Loucy (cell line): ENCODE measurements around the gene BICRAL.

ENCODE experiments used
- H2AFZ ChIP-seq: fragments of 200-600 bp; sonication (generic); 2 replicates; pipeline ENCODE4 v1.6.0; 2016; ENCODE audit warnings: antibody characterized with exemption, mild to moderate bottlenecking, low read length, moderate library complexity
- H3F3A ChIP-seq: fragments of 200-600 bp; 2 replicates; pipeline ENCODE4 v1.6.0; 2016; ENCODE audit warnings: antibody characterized with exemption, low read depth, mild to moderate bottlenecking
- H3K27me3 ChIP-seq: fragments of 200-600 bp; sonication (generic); 2 replicates; pipeline ENCODE4 v1.6.1; 2014; ENCODE audit warnings: low read length, mild to moderate bottlenecking; ENCODE audit not compliant: insufficient read depth, poor library complexity, severe bottlenecking
- H3K36me3 ChIP-seq: fragments of 200-600 bp; sonication (generic); 2 replicates; pipeline ENCODE4 v1.6.1; 2016; ENCODE audit warnings: low read length; ENCODE audit not compliant: insufficient read depth
- H3K4me1 ChIP-seq: fragments of 200-600 bp; sonication (generic); 2 replicates; pipeline ENCODE4 v1.5.1; 2014; ENCODE audit warnings: low read length, mild to moderate bottlenecking; ENCODE audit not compliant: insufficient read depth, poor library complexity, severe bottlenecking
- H3K4me2 ChIP-seq: fragments of 200-600 bp; sonication (generic); 2 replicates; pipeline ENCODE4 v1.6.0; 2014; ENCODE audit warnings: antibody characterized with exemption, low read length, low read depth, mild to moderate bottlenecking; ENCODE audit not compliant: poor library complexity, severe bottlenecking
- H3K4me3 ChIP-seq: fragments of 200-600 bp; sonication (generic); 2 replicates; pipeline ENCODE4 v1.5.1; 2014; ENCODE audit warnings: low read length, mild to moderate bottlenecking, mixed read lengths; ENCODE audit not compliant: poor library complexity, severe bottlenecking
- H3K79me2 ChIP-seq: fragments of 200-600 bp; sonication (generic); 2 replicates; pipeline ENCODE4 v1.6.1; 2014; ENCODE audit warnings: low read length; ENCODE audit not compliant: insufficient read depth
- H3K9ac ChIP-seq: fragments of 200-600 bp; sonication (generic); 2 replicates; pipeline ENCODE4 v1.6.0; 2014; ENCODE audit warnings: mild to moderate bottlenecking, low read depth, low read length, moderate library complexity; ENCODE audit not compliant: poor library complexity, severe bottlenecking
- H3K9me2 ChIP-seq: fragments of 200-600 bp; sonication (generic); replicated peaks from 2 replicates; pipeline ENCODE4 v1.6.1; 2016; ENCODE audit warnings: low read depth, low read length, mixed read lengths
- H3K9me3 ChIP-seq: fragments of 200-600 bp; sonication (generic); 2 replicates; pipeline ENCODE4 v1.6.1; 2014; ENCODE audit warnings: mild to moderate bottlenecking, antibody characterized with exemption, low read length, low read depth; ENCODE audit not compliant: insufficient read depth
- H4K20me1 ChIP-seq: fragments of 200-600 bp; sonication (generic); 2 replicates; pipeline ENCODE4 v1.6.0; 2014; ENCODE audit warnings: antibody characterized with exemption, low read length, mild to moderate bottlenecking; ENCODE audit not compliant: insufficient read depth, poor library complexity, severe bottlenecking
- CTCF ChIP-seq: fragments of 200-600 bp; sonication (generic); conservative IDR thresholded peaks from 2 replicates; pipeline ENCODE4 v1.5.1; 2014; ENCODE audit warnings: mild to moderate bottlenecking, antibody characterized with exemption, low read length
- EZH2phosphoT487 ChIP-seq: fragments of 200-600 bp; IDR thresholded peaks from 2 replicates; pipeline ENCODE4 v1.6.1; 2018; ENCODE audit warnings: antibody characterized with exemption, mild to moderate bottlenecking, moderate library complexity, borderline replicate concordance

The BICRAL gene

GRCh38 chr6:42781546-42781795 lies 381 bp upstream of the BICRAL start:
- Histone ChIP-seq H3K9ac (peak overlapping the region; percentile 100), H3F3A (no peaks in the 10 kb centered on the region), H2AFZ (no peak overlapping the region), H3K4me2 (peak overlapping the region; percentile 80), H3K4me3 (peak overlapping the region; percentile 98), H3K79me2 (peaks cover 68% of the 10 kb centered on the region), H3K27me3 (peaks cover 11% of the 10 kb centered on the region), H3K9me2 (no peaks in the 10 kb centered on the region), H3K9me3 (no peaks in the 10 kb centered on the region), H4K20me1 (peaks cover 11% of the 10 kb centered on the region), H3K4me1 (peaks cover 53% of the 10 kb centered on the region), H3K36me3 (no peaks in the 10 kb centered on the region)
- TF ChIP-seq EZH2phosphoT487 = no peak
- no peak for TF ChIP-seq CTCF

DNA sequence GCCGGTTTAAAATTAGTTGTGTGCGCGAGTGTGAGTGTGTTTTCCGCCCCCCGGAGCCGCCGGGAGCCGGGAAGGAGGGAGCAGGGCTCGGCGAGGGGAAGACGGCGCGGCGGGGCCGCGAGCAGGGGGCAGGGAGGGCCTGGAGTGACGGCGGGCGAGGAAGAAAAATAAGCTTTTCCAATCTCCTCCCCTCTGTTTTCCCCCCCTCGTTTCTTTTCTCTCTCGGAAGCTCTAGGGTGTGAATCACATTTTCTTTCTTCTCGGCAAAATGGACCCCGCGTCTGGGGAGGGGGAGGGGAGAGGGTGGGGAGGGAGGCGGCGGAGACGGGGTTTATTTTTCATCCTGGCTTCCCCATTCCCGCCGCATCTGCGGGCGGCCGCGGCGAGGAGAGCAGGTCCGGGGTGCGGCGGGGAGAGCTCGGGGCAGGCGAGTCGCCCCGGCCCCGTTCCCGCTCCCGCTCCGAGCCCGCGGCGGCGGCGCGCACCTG lies 881 bp downstream of the BICRAL start:
- Histone ChIP-seq H3K9me3 (no peaks in the 10 kb centered on the region), H3K36me3 (no peaks in the 10 kb centered on the region), H3F3A (no peaks in the 10 kb centered on the region), H3K4me2 (peak overlapping the region; percentile 43), H2AFZ (peak overlapping the region; percentile 63; the same call in 1 of the 2 replicates), H3K4me3 (peak overlapping the region; percentile 98), H3K27me3 (peaks cover 11% of the 10 kb centered on the region), H3K79me2 (peaks cover 81% of the 10 kb centered on the region), H3K9me2 (no peaks in the 10 kb centered on the region), H3K9ac (peak overlapping the region; percentile 100), H4K20me1 (peaks cover 16% of the 10 kb centered on the region), H3K4me1 (peaks cover 57% of the 10 kb centered on the region)
- TF ChIP-seq EZH2phosphoT487 (no peak), CTCF (no peak)

GRCh38 chr6:42783177-42783875 lies 1.5 kb downstream of the BICRAL start:
- H2AFZ ChIP-seq = peak overlapping the region; percentile 69
- H4K20me1 ChIP-seq = peaks cover 18% of the 10 kb centered on the region
- no peaks in the 10 kb centered on the region for H3F3A ChIP-seq
- H3K4me3 ChIP-seq = peak overlapping the region; percentile 98
- H3K4me2 ChIP-seq = peak overlapping the region; percentile 90
- no peaks in the 10 kb centered on the region for H3K9me3 ChIP-seq
- H3K9me2 ChIP-seq = no peaks in the 10 kb centered on the region
- TF ChIP-seq CTCF (no peak), EZH2phosphoT487 (no peak)
- peaks cover 52% of the 10 kb centered on the region for H3K4me1 ChIP-seq
- peaks cover 87% of the 10 kb centered on the region for H3K79me2 ChIP-seq
- H3K27me3 ChIP-seq = peaks cover 11% of the 10 kb centered on the region
- no peaks in the 10 kb centered on the region for H3K36me3 ChIP-seq
- H3K9ac ChIP-seq = peak overlapping the region; percentile 100
